ENCODE measurements around the gene LIPJ. TPM values are rescaled to one million over a fixed set of nuclear protein-coding genes. Genes with fewer than 3 reads are reported as not detected.

LIPJ gene
- polyA plus RNA-seq, 1 donor from 2014 or later: 0.15 TPM

- Histone ChIP-seq H3K4me3 (ENCODE audit: low read length) (no peak overlapping the region), H2AFZ (ENCODE audit: low read depth, low read length) (no peak overlapping the region), H3K9me3 (ENCODE audit: low read length) (no peaks in the 10 kb centered on the region), H3K9ac (ENCODE audit: low read length) (no peak overlapping the region), H3K36me3 (ENCODE audit: insufficient read depth, low read length) (no peaks in the 10 kb centered on the region), H3K9me2 (ENCODE audit: insufficient read depth, low read length) (no peaks in the 10 kb centered on the region), H3K79me2 (replicated peaks; ENCODE audit: insufficient read depth, low read length) (no peaks in the 10 kb centered on the region), H4K20me1 (ENCODE audit: insufficient read depth) (no peaks in the 10 kb centered on the region), H3K27me3 (ENCODE audit: insufficient read depth, low read depth, low read length) (no peaks in the 10 kb centered on the region), H3K4me2 (ENCODE audit: low read length) (no peak overlapping the region), H3F3A (ENCODE audit: insufficient read depth, low read length, poor library complexity, severe bottlenecking) (no peaks in the 10 kb centered on the region), H3K27ac (ENCODE audit: low read length) (no peak overlapping the region)
- TF ChIP-seq EZH2 (IDR thresholded peaks at IDR 0.05; ENCODE audit: borderline replicate concordance, insufficient read depth, low read length, poor library complexity, severe bottlenecking) (no peak), TAF1 (IDR thresholded peaks at IDR 0.05; ENCODE audit: low read depth) (no peak)
Observed at GRCh38 chr10:88624840-88625239, 38.3 kb downstream of the LIPJ start.

- H3K4me3 ChIP-seq (ENCODE audit: low read length): no peak overlapping the region
- H2AFZ ChIP-seq (ENCODE audit: low read depth, low read length): no peak overlapping the region
- TF ChIP-seq MXI1 (conservative IDR thresholded peaks at IDR 0.05; ENCODE audit: poor library complexity, severe bottlenecking) (no peak), POLR2AphosphoS5 (IDR thresholded peaks at IDR 0.05) (no peak), RAD21 (conservative IDR thresholded peaks at IDR 0.05) (no peak), EP300 (conservative IDR thresholded peaks at IDR 0.05; ENCODE audit: poor library complexity, severe bottlenecking) (no peak), SMC3 (conservative IDR thresholded peaks at IDR 0.05; ENCODE audit: poor library complexity) (no peak), TAF1 (IDR thresholded peaks at IDR 0.05; ENCODE audit: low read depth) (no peak)
- no peaks in the 10 kb centered on the region for H3K27me3 ChIP-seq (ENCODE audit: insufficient read depth, low read depth, low read length)
- H3K79me2 ChIP-seq (replicated peaks; ENCODE audit: insufficient read depth, low read length): no peaks in the 10 kb centered on the region
- H3K9me3 ChIP-seq (ENCODE audit: low read length): no peaks in the 10 kb centered on the region
- H3F3A ChIP-seq (ENCODE audit: insufficient read depth, low read length, poor library complexity, severe bottlenecking): no peaks in the 10 kb centered on the region
- H4K20me1 ChIP-seq (ENCODE audit: insufficient read depth): no peaks in the 10 kb centered on the region
- H3K9me2 ChIP-seq (ENCODE audit: insufficient read depth, low read length): no peaks in the 10 kb centered on the region
- no peak overlapping the region for H3K27ac ChIP-seq (ENCODE audit: low read length)
- H3K9ac ChIP-seq (ENCODE audit: low read length): no peak overlapping the region
- H3K4me2 ChIP-seq (ENCODE audit: low read length): no peak overlapping the region
- H3K36me3 ChIP-seq (ENCODE audit: insufficient read depth, low read length): no peaks in the 10 kb centered on the region
Observed at GRCh38 chr10:88640186-88640585, 53.6 kb downstream of the LIPJ start.

GRCh38 chr10:88642209-88642608, 55.6 kb downstream of the LIPJ start:
- Histone ChIP-seq H3K27ac (ENCODE audit: low read length) (no peak overlapping the region), H3K36me3 (ENCODE audit: insufficient read depth, low read length) (no peaks in the 10 kb centered on the region), H3K9me3 (ENCODE audit: low read length) (no peaks in the 10 kb centered on the region), H3K79me2 (replicated peaks; ENCODE audit: insufficient read depth, low read length) (no peaks in the 10 kb centered on the region), H3K27me3 (ENCODE audit: insufficient read depth, low read depth, low read length) (no peaks in the 10 kb centered on the region), H3F3A (ENCODE audit: insufficient read depth, low read length, poor library complexity, severe bottlenecking) (no peaks in the 10 kb centered on the region), H3K9me2 (ENCODE audit: insufficient read depth, low read length) (no peaks in the 10 kb centered on the region), H3K4me2 (ENCODE audit: low read length) (no peak overlapping the region), H4K20me1 (ENCODE audit: insufficient read depth) (no peaks in the 10 kb centered on the region), H3K4me3 (ENCODE audit: low read length) (no peak overlapping the region), H3K9ac (ENCODE audit: low read length) (no peak overlapping the region), H2AFZ (ENCODE audit: low read depth, low read length) (no peak overlapping the region)
- TF ChIP-seq EZH2 (IDR thresholded peaks at IDR 0.05; ENCODE audit: borderline replicate concordance, insufficient read depth, low read length, poor library complexity, severe bottlenecking): no peak
- no peak for TF ChIP-seq CTCF (IDR thresholded peaks at IDR 0.05; ENCODE audit: poor library complexity, severe bottlenecking)
- no peak for TF ChIP-seq TAF1 (IDR thresholded peaks at IDR 0.05; ENCODE audit: low read depth)
- no peak for TF ChIP-seq EP300 (conservative IDR thresholded peaks at IDR 0.05; ENCODE audit: poor library complexity, severe bottlenecking)
- no peak for TF ChIP-seq SMC3 (conservative IDR thresholded peaks at IDR 0.05; ENCODE audit: poor library complexity)
- TF ChIP-seq POLR2AphosphoS5 (IDR thresholded peaks at IDR 0.05): no peak
- no peak for TF ChIP-seq MXI1 (conservative IDR thresholded peaks at IDR 0.05; ENCODE audit: poor library complexity, severe bottlenecking)
- TF ChIP-seq REST (IDR thresholded peaks at IDR 0.05; ENCODE audit: borderline replicate concordance): no peak
- no peak for TF ChIP-seq RAD21 (conservative IDR thresholded peaks at IDR 0.05)

All from neural cell (in vitro differentiated cells).